Activated naive CD8-positive, alpha-beta T cell treated with anti-CD3 and anti-CD28 coated beads for 36 hours (primary cell): ENCODE results near the gene ASS1. TPM values are rescaled to one million over a fixed set of nuclear protein-coding genes. Genes with fewer than 3 reads are reported as not detected.

Source experiments
- DNase-seq: peaks from one replicate; pipeline ENCODE4 v3.0.0; 2021
- H3K27ac Mint-ChIP-seq: one replicate; pipeline ENCODE4 v1.8.0; 2022; ENCODE audit warnings: mild to moderate bottlenecking, moderate library complexity, mixed read lengths
- H3K27me3 Mint-ChIP-seq: one replicate; pipeline ENCODE4 v1.8.0; 2022; ENCODE audit warnings: mild to moderate bottlenecking, mixed read lengths
- H3K36me3 Mint-ChIP-seq: one replicate; pipeline ENCODE4 v1.8.0; 2021; ENCODE audit warnings: mild to moderate bottlenecking, mixed read lengths
- H3K4me1 Mint-ChIP-seq: one replicate; pipeline ENCODE4 v1.8.0; 2021; ENCODE audit warnings: mixed read lengths
- H3K4me3 Mint-ChIP-seq: one replicate; pipeline ENCODE4 v1.8.0; 2022; ENCODE audit warnings: mild to moderate bottlenecking, moderate library complexity, mixed read lengths
- H3K9me3 Mint-ChIP-seq: one replicate; pipeline ENCODE4 v1.8.0; 2022; ENCODE audit warnings: mixed read lengths
- total RNA-seq, 2 experiments: library from RNA; stranded (reverse); gene quantifications; one replicate each; pipeline ENCODE4 v1.2.3, GENCODE V29; 2021

The ASS1 gene
- total RNA-seq, 2 experiments from 2014 or later: 5.1 TPM

- H3K4me1 Mint-ChIP-seq: peaks cover 4% of the 10 kb centered on the region
These were observed 79.2 kb downstream of the ASS1 start for GRCh38 chr9:130523921-130524320.

DNA sequence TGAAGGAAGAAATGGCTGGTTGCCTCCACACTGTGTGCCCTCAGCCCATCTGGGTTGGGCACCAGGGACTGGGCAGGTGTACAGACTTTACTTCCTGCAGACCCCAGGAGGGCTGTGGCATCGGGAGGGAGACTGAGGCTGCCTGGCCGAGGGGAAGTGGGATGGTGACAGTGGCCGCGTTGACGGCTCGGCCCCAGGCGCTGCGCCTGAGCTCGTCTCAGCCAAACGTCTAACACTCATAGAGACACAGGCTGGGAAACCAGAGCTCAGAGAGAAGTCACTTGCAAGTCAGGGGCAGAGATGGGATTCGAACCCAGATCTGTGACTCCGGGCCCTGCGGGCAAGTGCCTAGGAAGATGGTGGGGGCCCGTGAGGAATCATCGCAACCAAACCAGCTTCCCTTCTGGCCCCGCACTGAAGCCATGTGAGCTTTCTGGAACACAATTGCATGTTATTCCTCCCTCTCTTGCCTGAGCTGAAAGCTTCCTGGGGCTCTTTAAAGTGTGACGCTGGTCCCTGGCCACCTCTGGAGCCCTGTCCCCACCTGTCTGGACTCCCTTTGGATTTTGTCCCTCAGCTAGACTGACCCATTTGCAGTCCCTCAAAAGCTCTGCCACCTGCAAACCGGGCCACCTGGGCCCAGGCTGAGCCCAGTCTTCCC is 81.6 kb downstream of the ASS1 start:
- Mint-ChIP-seq H3K4me3 (no peak overlapping the region), H3K9me3 (no peaks in the 10 kb centered on the region), H3K36me3 (no peaks in the 10 kb centered on the region), H3K4me1 (peaks cover 4% of the 10 kb centered on the region), H3K27me3 (peaks cover 11% of the 10 kb centered on the region), H3K27ac (no peak overlapping the region)
- DNase-seq: no peak

More at GRCh38 chr9:130523921-130524320, 79.2 kb downstream of the ASS1 start:
- Mint-ChIP-seq H3K9me3 (no peaks in the 10 kb centered on the region), H3K27me3 (peaks cover 11% of the 10 kb centered on the region), H3K36me3 (no peaks in the 10 kb centered on the region), H3K27ac (no peak overlapping the region), H3K4me3 (no peak overlapping the region)
- DNase-seq: no peak

- Mint-ChIP-seq H3K4me1 (peaks cover 3% of the 10 kb centered on the region), H3K4me3 (no peak overlapping the region), H3K9me3 (no peaks in the 10 kb centered on the region), H3K27me3 (peaks cover 11% of the 10 kb centered on the region), H3K36me3 (no peaks in the 10 kb centered on the region), H3K27ac (no peak overlapping the region)
- no peak for DNase-seq
These were observed 82.3 kb downstream of the ASS1 start for GRCh38 chr9:130526854-130527650.

- no peak for DNase-seq
- Mint-ChIP-seq H3K9me3 (no peaks in the 10 kb centered on the region), H3K36me3 (no peaks in the 10 kb centered on the region), H3K27ac (no peak overlapping the region), H3K4me3 (no peak overlapping the region), H3K27me3 (peaks cover 12% of the 10 kb centered on the region), H3K4me1 (no peaks in the 10 kb centered on the region)
These were observed 83.0 kb downstream of the ASS1 start for GRCh38 chr9:130527651-130528310.

- H3K27me3 Mint-ChIP-seq: peaks cover 13% of the 10 kb centered on the region
- DNase-seq: no peak
- H3K36me3 Mint-ChIP-seq: no peaks in the 10 kb centered on the region
- H3K27ac Mint-ChIP-seq: no peak overlapping the region
- H3K9me3 Mint-ChIP-seq: no peaks in the 10 kb centered on the region
- no peaks in the 10 kb centered on the region for H3K4me1 Mint-ChIP-seq
- no peak overlapping the region for H3K4me3 Mint-ChIP-seq
These were observed 83.9 kb downstream of the ASS1 start for GRCh38 chr9:130528674-130529073.

DNA sequence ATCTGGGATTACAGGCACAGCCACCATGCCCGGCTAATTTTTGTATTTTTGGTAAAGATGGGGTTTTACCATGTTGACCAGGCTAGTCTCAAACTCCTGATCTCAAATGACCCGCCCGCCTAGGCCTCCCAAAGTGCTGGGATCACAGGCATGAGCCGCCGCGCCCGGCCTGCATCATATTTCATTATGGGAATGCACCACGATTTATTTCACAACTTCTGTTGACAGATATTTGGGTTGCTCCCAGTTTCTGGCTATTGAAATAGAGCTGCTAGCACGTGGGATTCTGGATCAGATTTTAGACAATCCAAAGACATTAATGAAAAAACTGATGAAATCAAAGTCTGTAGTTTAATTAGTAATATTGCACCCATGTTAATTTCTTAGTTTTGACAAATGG is 86.2 kb downstream of the ASS1 start:
- H3K4me1 Mint-ChIP-seq: peaks cover under 1% of the 10 kb centered on the region
- H3K36me3 Mint-ChIP-seq: no peaks in the 10 kb centered on the region
- peaks cover 24% of the 10 kb centered on the region for H3K27me3 Mint-ChIP-seq
- no peak for DNase-seq
- H3K9me3 Mint-ChIP-seq: no peaks in the 10 kb centered on the region
- no peak overlapping the region for H3K4me3 Mint-ChIP-seq
- no peak overlapping the region for H3K27ac Mint-ChIP-seq

GRCh38 chr9:130531670-130532069 is 86.9 kb downstream of the ASS1 start:
- Mint-ChIP-seq H3K4me1 (peaks cover 2% of the 10 kb centered on the region), H3K9me3 (no peaks in the 10 kb centered on the region), H3K4me3 (no peak overlapping the region), H3K27ac (no peak overlapping the region), H3K36me3 (no peaks in the 10 kb centered on the region), H3K27me3 (peaks cover 32% of the 10 kb centered on the region)
- no peak for DNase-seq

- H3K36me3 Mint-ChIP-seq: no peaks in the 10 kb centered on the region
- no peak for DNase-seq
- no peak overlapping the region for H3K4me3 Mint-ChIP-seq
- H3K4me1 Mint-ChIP-seq: peaks cover 4% of the 10 kb centered on the region
- no peaks in the 10 kb centered on the region for H3K9me3 Mint-ChIP-seq
- peaks cover 40% of the 10 kb centered on the region for H3K27me3 Mint-ChIP-seq
- no peak overlapping the region for H3K27ac Mint-ChIP-seq
These were observed 87.8 kb downstream of the ASS1 start for GRCh38 chr9:130532426-130533080.

- DNase-seq: no peak
- no peak overlapping the region for H3K27ac Mint-ChIP-seq
- no peak overlapping the region for H3K4me3 Mint-ChIP-seq
- H3K36me3 Mint-ChIP-seq: no peaks in the 10 kb centered on the region
- H3K9me3 Mint-ChIP-seq: no peaks in the 10 kb centered on the region
- H3K27me3 Mint-ChIP-seq: peaks cover 72% of the 10 kb centered on the region
- H3K4me1 Mint-ChIP-seq: peaks cover 8% of the 10 kb centered on the region
These were observed 91.2 kb downstream of the ASS1 start for GRCh38 chr9:130535818-130536521.

- Mint-ChIP-seq H3K9me3 (no peaks in the 10 kb centered on the region), H3K4me3 (no peak overlapping the region), H3K36me3 (no peaks in the 10 kb centered on the region), H3K27ac (no peak overlapping the region), H3K4me1 (peaks cover 10% of the 10 kb centered on the region), H3K27me3 (peaks cover 75% of the 10 kb centered on the region)
- no peak for DNase-seq
These were observed 91.9 kb downstream of the ASS1 start for GRCh38 chr9:130536701-130537107.

DNA sequence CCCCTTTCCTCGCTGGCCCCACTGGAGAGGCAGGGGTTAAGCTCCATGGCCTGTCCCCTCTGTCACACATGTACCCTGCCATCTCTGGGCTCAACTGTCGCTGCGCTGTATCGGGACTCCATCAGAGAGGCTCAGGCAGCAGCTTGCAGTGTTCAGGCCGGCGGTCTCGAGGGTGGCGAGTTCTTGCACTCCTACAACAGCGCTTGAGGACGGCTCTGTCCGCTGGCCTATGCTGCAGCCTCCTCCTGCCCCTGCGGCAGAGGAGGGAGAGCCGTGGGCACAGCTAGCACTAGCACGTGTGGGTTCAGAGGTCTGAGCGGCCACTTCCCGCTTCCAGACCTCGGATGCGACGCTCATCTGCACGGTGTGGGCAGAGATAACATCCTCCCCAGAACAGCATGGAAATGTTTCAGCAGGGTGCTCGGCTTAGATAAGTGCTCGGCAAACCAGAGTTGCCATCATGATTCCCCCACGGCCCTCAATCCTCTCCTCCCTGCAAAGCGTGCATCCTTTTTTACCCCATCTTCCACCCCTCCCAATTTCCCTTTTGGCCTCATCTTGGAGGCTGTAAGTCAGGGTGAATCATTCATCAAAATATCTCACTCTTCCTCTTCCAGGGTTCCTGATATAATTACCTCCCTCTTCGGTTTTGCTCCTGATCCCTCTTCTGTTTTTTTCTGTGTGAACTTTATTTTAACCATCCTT is 92.7 kb downstream of the ASS1 start:
- H3K4me1 Mint-ChIP-seq: peaks cover 12% of the 10 kb centered on the region
- peaks cover 79% of the 10 kb centered on the region for H3K27me3 Mint-ChIP-seq
- H3K4me3 Mint-ChIP-seq: no peak overlapping the region
- H3K36me3 Mint-ChIP-seq: no peaks in the 10 kb centered on the region
- DNase-seq: no peak
- no peaks in the 10 kb centered on the region for H3K9me3 Mint-ChIP-seq
- H3K27ac Mint-ChIP-seq: no peak overlapping the region

- no peak overlapping the region for H3K4me3 Mint-ChIP-seq
- no peak overlapping the region for H3K27ac Mint-ChIP-seq
- no peaks in the 10 kb centered on the region for H3K9me3 Mint-ChIP-seq
- DNase-seq: no peak
- peaks cover 12% of the 10 kb centered on the region for H3K4me1 Mint-ChIP-seq
- H3K27me3 Mint-ChIP-seq: peaks cover 73% of the 10 kb centered on the region
- no peaks in the 10 kb centered on the region for H3K36me3 Mint-ChIP-seq
These were observed 94.9 kb downstream of the ASS1 start for GRCh38 chr9:130539420-130540223.

GRCh38 chr9:130541533-130541932 is 96.8 kb downstream of the ASS1 start:
- Mint-ChIP-seq H3K9me3 (no peaks in the 10 kb centered on the region), H3K4me3 (no peak overlapping the region), H3K4me1 (peaks cover 9% of the 10 kb centered on the region), H3K27ac (no peak overlapping the region), H3K27me3 (peaks cover 54% of the 10 kb centered on the region), H3K36me3 (no peaks in the 10 kb centered on the region)
- DNase-seq: no peak
